Activated T-helper 17 cell treated with anti-CD3 and anti-CD28 coated beads, Interleukin-2, amount 50 U/mL, for 72 hours (primary cell): ENCODE results near the gene SAMD4A. TPM values are rescaled to one million over a fixed set of nuclear protein-coding genes. Genes with fewer than 3 reads are reported as not detected.

Source experiments
- ATAC-seq: fragments of 150-1000 bp; cut with Tn5 transposase; replicated peaks from 2 replicates; pipeline ENCODE4 v1.10.0; 2021; ENCODE audit warnings: mild to moderate bottlenecking, moderate library complexity
- H3K27ac Mint-ChIP-seq: one replicate; pipeline ENCODE4 v1.8.0; 2022; ENCODE audit warnings: mixed read lengths
- H3K27me3 Mint-ChIP-seq: one replicate; pipeline ENCODE4 v1.8.0; 2022; ENCODE audit warnings: mixed read lengths
- H3K36me3 Mint-ChIP-seq: one replicate; pipeline ENCODE4 v1.8.0; 2022; ENCODE audit warnings: low read depth, mild to moderate bottlenecking, mixed read lengths
- H3K4me1 Mint-ChIP-seq: one replicate; pipeline ENCODE4 v1.8.0; 2022; ENCODE audit warnings: mixed read lengths
- H3K4me3 Mint-ChIP-seq: one replicate; pipeline ENCODE4 v1.8.0; 2022; ENCODE audit warnings: mild to moderate bottlenecking, mixed read lengths
- H3K9me3 Mint-ChIP-seq: one replicate; pipeline ENCODE4 v1.8.0; 2022; ENCODE audit warnings: mixed read lengths
- total RNA-seq, 2 donors: library from RNA; stranded (reverse); gene quantifications; one replicate each; pipeline ENCODE4 v1.2.3, GENCODE V29; 2022

SAMD4A gene
- total RNA-seq, 2 donors from 2014 or later: 3.2 to 4.4 TPM

DNA sequence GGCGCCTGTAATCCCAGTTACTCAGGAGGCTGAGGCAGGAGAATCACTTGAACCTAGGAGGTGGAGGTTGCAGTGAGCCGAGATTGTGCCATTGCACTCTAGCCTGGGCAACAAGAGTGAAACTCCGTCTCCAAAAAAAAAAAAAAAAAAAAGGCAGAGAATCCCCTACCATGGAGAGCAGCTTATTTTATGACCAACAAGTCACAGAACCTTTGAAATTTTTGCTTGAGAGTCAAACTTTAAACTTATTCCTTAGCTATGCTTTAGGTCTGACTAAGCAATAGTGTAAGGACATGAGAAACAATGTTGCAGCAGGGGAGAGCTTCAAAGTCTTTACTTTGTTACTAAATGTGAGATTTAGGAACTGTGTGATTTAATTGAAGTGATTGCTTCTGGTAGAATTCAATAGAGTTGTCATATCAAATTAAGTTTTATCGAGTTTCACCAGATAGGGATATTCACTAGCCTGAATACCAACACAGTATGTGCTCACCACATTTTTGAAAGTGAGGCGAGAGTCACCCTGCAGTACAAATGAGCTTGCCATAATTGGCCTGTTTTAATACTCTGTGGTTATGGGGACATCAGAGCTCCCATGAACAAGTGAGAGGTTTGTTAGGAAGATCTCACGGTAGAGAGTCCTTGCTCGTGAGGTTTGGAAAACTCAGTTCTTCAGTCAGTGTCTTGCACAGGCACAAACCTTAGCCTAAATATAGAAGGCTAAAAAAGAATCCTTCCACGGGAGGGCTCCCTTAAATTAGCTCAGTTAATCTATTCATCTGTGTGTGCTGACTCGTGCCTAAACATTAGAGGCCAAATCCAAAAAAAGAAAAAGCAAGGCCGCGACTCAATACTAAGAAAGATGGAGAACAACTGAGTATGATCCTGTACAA is 108.6 kb downstream of the SAMD4A start:
- Mint-ChIP-seq H3K27me3 (peaks cover 3% of the 10 kb centered on the region), H3K4me3 (no peak overlapping the region), H3K4me1 (peaks cover 15% of the 10 kb centered on the region), H3K36me3 (no peaks in the 10 kb centered on the region), H3K9me3 (no peaks in the 10 kb centered on the region), H3K27ac (no peak overlapping the region)
- no peak for ATAC-seq

DNA sequence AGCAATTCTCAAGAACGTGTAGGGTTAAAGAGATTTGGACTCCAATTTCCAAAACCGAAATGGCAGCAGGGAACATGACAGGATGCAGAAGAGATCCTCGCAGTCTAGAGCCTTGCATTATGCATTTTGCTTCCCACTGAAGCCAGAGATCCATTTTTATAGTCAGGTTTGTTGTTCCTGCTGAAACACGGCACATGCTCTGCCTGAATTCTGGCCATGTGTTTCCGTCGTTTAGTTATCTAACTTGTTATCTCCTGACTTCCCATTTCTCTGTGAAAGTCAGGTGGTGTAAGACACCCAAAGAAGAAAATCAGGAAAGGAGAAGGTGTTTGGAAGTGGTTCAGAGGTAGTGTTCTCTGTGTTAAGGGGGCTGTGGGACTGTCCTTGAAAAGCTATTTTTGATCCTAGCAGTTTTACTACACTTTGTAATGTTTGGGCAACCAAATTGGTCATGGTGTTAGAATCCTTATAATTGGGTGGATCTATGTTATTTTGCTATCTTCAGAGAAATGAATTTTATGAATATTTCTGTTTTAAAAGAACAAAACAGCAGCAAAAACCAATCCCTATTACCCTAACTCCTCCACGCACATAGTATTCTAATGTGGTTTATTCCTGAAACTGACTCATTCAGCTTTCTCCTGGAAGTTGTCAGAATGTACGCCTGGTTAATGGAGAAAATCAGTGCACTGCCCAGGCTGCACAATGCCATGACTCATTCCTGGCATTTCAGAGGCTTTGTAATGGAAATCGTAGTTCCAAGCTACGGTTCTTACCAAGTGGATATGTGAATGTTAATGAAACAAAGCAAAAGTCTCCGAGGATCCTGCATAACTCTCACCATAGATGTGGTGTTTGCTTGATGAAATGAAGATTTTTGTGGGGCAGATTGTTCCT is 110.1 kb downstream of the SAMD4A start:
- ATAC-seq: peak; percentile 67
- Mint-ChIP-seq H3K27me3 (peaks cover 3% of the 10 kb centered on the region), H3K4me1 (peaks cover 5% of the 10 kb centered on the region), H3K27ac (no peak overlapping the region), H3K36me3 (no peaks in the 10 kb centered on the region), H3K4me3 (no peak overlapping the region), H3K9me3 (no peaks in the 10 kb centered on the region)

DNA sequence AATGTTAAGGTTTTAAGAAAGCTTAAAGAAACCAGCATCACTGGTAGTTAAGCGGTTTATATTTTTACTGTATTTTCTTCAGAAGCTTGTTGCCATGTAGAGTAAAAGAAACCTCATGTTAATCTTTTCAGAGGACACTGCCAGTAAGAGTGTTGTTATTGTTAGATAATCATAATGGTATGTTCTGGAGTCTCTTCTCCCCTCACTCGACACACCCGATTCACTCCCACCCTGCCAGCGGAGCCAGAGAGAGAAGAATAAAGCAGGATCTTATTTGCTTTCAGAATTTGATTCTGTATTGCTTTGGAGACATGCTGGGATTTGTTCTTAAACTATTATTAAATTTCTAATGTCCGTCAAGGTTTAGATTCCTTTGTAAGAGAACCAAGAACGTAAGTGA is 113.7 kb downstream of the SAMD4A start:
- Mint-ChIP-seq H3K36me3 (no peaks in the 10 kb centered on the region), H3K27me3 (no peaks in the 10 kb centered on the region), H3K9me3 (no peaks in the 10 kb centered on the region), H3K4me1 (no peaks in the 10 kb centered on the region), H3K4me3 (no peak overlapping the region), H3K27ac (no peak overlapping the region)
- ATAC-seq: no peak

DNA sequence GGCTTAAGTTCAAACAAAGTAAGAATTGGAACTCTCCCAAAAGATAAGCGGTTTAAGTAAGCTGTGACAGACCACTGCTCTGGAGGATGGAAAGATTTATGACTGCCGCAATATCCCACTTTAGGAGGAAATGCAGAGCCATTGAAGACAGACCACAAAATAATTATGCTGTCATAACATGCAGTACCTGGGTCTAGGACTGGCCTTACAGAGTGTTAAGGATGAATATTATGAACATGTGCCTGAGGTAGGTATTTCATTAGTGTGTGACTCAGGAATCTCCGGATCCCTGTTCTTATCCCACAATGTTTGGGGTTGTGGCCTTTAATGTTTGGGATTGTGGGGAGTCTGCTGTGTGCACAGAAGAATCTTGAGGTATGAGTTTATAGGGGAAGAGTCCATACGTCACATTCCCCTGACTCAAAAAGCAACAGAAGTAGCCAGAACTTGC is 114.9 kb downstream of the SAMD4A start:
- Mint-ChIP-seq H3K27me3 (peaks cover 5% of the 10 kb centered on the region), H3K4me1 (no peaks in the 10 kb centered on the region), H3K27ac (no peak overlapping the region)

DNA sequence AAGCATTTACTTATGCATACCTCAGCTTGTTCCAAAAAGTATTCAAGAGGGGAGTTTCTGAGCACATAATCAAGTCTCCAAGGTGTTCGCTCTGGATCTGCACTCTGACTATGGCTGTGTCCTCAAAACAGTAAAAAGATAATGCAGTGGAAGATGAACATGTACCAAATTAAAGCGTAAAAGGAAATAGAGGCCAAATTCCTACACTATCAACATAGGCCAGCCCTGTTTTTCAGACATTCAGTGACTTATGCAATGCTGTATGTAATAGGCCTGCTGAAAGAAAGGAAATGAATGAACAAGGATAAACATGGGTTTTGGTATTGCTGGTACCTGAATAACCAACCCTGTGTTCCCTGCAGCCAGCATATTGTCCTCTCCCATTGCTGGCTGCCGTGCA is 115.7 kb downstream of the SAMD4A start:
- H3K9me3 Mint-ChIP-seq: no peaks in the 10 kb centered on the region
- H3K27ac Mint-ChIP-seq: no peak overlapping the region
- H3K27me3 Mint-ChIP-seq: peaks cover 8% of the 10 kb centered on the region
- no peaks in the 10 kb centered on the region for H3K4me1 Mint-ChIP-seq
- ATAC-seq: no peak
- no peak overlapping the region for H3K4me3 Mint-ChIP-seq
- H3K36me3 Mint-ChIP-seq: no peaks in the 10 kb centered on the region

More for the DNA sequence above, 114.9 kb downstream of the SAMD4A start:
- H3K36me3 Mint-ChIP-seq: no peaks in the 10 kb centered on the region
- H3K9me3 Mint-ChIP-seq: no peaks in the 10 kb centered on the region
- ATAC-seq: no peak
- no peak overlapping the region for H3K4me3 Mint-ChIP-seq

DNA sequence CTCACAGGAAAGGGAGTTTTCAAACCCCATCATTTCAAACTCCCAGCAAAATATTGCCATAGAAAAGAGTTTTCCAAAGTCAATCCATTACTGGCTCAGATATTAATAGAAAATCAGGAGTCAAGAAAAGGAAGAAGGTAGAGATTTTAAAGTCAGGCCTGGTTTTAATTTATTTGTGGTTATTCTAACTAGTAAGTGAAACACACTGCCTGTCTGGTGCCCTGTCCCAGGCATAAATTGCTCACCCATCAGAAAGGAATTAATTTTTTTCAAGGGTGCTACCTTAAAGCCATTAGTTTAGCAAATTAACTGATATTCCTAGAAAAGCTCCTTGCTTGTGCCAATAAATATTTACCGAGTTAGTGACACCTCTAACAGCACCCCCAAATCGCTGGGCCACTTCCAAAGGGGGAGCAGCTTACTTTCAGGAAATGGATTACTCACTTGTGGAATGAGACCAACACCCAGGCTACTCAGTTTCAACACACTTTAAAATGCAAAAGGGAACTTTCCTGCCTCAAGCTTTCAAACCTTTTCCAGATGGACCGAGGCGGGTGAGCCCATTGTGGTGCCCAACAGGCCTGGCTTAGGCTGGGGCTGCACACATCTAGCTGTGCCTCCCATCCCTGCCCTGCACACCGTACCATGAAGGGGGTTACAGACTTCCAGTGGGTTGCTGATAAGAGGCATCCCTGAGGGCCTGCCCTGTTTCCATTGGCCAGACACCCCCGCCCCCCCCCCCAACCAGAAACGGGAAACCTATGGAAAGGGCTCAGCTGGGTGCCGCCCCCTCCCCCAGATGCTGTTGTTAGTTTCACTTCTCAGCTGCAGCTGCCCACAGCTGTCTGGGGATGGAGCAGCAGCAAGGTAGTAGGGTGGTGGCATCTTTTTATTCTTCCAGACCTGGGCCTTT is 117.2 kb downstream of the SAMD4A start:
- H3K27me3 Mint-ChIP-seq: peaks cover 8% of the 10 kb centered on the region
- no peak for ATAC-seq

DNA sequence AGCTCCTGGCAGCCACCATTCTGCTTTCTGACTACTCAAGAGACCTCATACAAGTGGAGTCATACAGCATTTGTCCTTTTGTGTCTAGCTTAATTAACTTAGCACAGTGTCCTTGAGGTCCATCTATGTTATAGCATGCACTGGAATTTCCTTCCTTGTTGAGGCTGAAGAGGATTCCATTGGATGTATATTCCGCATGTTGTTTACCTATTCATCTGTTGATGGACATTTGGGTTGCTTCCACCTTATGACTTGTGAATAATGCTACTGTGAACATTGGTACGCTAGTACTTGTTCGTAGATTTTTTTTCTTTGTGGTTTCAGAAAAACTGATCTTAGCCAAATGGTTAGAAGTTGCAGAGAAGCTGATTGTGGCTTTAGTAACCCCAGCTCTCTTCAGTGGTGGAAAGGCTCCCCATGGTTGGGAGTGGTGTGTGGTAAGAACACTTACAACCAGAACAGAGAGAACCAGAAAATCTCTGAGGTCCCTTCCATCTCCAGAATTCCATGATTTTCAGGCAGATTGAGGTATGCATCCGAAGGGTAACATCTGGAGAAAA is 118.4 kb downstream of the SAMD4A start:
- Mint-ChIP-seq H3K36me3 (no peaks in the 10 kb centered on the region), H3K4me1 (peaks cover 7% of the 10 kb centered on the region), H3K9me3 (no peaks in the 10 kb centered on the region), H3K4me3 (no peak overlapping the region), H3K27ac (no peak overlapping the region), H3K27me3 (peaks cover 8% of the 10 kb centered on the region)
- ATAC-seq: no peak

More for the DNA sequence above, 117.2 kb downstream of the SAMD4A start:
- no peaks in the 10 kb centered on the region for H3K36me3 Mint-ChIP-seq
- H3K27ac Mint-ChIP-seq: no peak overlapping the region
- H3K4me1 Mint-ChIP-seq: peaks cover 7% of the 10 kb centered on the region
- no peaks in the 10 kb centered on the region for H3K9me3 Mint-ChIP-seq
- no peak overlapping the region for H3K4me3 Mint-ChIP-seq

DNA sequence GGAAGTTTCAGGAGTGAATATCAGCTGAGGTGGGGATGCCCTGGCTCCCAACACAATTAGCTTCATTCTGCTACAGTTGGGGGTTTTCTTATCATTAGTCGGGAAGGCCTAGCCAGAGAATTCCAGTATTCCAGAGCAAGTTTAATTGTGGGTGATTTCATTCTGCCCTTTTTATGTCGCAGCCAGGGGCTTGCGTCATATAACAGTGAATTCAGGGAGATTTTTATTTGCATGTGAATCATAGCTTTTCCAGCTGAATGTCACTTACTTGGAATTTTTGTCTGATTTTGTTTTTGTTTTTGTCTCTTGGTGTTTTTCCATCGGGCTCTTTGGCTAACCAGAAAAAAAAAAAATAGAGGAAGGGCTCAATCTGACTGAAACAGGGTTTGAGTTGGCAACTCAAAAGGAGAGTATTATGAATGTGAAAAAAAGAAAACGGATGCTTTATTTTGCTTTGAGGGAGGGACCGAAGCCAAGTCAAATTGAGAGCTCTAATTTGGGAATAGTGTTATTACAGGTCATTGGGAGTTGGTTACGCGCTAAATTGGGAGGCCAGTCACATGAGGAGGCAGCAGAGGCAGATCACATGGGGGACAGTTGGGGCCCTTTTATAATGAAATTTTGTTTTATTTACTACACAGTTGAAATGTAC is 119.4 kb downstream of the SAMD4A start:
- Mint-ChIP-seq H3K27ac (no peak overlapping the region), H3K36me3 (no peaks in the 10 kb centered on the region), H3K9me3 (no peaks in the 10 kb centered on the region), H3K4me3 (no peak overlapping the region), H3K27me3 (peaks cover 8% of the 10 kb centered on the region), H3K4me1 (peaks cover 7% of the 10 kb centered on the region)
- ATAC-seq: no peak

DNA sequence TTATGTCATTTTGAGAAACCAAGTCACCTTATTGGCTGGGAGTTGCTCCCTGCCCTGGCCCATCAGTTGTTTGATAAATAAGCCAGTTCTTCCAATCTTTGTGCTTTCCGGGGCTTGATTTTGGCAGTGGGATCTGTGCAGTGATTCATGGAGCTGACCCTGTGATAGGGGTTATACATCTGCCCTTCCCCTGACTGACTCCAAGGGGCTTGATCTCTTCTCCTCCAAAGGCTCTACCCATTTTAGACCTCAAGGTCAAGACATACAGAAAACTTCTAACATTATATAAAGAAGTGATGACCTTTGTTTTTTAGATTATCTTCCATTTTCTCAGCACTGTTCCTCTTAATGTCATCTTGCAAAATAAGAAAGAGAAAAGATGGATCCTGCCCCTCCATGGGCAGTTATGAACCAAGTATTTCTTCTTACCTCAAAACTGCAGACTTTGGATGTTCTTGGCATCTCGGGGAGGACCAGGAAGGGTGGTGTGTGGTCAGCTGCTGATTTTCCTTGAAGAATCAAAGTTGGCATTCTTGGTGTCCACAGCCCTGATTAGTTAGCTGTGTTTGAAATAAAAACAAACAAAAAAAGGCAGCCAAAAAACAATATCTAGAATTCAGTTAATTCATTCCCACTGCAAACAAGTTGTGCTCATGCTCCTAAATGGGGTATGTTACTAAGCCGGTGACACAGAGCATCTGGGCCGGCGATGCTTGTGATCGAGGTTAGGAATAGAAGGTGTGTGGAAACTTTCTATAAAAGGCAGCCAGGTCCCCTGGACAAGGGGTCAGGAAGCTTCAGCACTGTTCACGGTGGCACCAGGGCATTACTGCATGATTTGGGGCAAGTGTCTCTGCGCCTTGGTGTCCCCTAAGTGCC is 120.2 kb downstream of the SAMD4A start:
- no peak overlapping the region for H3K27ac Mint-ChIP-seq
- no peaks in the 10 kb centered on the region for H3K36me3 Mint-ChIP-seq
- peaks cover 7% of the 10 kb centered on the region for H3K4me1 Mint-ChIP-seq
- ATAC-seq: no peak
- no peaks in the 10 kb centered on the region for H3K9me3 Mint-ChIP-seq
- peaks cover 8% of the 10 kb centered on the region for H3K27me3 Mint-ChIP-seq
- no peak overlapping the region for H3K4me3 Mint-ChIP-seq

DNA sequence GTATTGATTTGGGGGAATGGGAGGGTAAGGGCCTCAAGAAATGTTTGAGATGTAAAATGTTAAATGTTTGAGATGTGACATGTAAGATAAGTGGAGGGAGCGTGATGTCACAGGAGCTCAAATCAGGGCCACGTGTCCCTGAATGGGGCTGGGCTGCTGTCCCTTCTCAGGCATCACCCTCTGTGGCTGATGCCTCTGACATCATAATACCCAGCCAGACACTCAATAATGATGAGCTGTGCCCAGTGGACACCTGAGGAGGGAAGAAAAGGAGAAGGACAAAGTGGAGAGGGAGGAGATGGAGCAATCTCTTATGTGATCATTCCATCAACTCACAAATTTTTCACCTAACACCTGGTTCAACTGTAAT is 120.8 kb downstream of the SAMD4A start:
- Mint-ChIP-seq H3K4me1 (peaks cover 7% of the 10 kb centered on the region), H3K36me3 (no peaks in the 10 kb centered on the region), H3K9me3 (no peaks in the 10 kb centered on the region), H3K4me3 (no peak overlapping the region), H3K27ac (no peak overlapping the region), H3K27me3 (peaks cover 12% of the 10 kb centered on the region)
- no peak for ATAC-seq

DNA sequence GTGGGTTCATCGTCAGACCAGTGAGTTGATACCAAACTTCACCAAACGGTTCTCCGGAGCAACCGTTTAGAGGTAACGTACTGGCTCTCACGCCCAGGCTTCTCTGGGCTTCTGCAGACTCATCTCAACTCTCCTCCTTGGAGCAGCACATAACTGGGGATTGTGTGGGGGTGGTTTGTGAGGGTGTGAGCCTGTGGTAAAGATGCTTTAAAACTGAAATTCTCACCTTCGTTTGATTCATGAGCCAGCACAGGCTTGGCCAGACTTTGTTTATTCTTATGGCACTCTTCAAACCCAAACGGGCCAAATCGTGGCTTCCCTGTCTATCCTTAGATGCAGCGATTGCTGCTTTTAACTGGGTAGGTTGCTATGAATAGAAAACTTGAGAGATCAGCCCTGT is 121.3 kb downstream of the SAMD4A start:
- no peak overlapping the region for H3K4me3 Mint-ChIP-seq

DNA sequence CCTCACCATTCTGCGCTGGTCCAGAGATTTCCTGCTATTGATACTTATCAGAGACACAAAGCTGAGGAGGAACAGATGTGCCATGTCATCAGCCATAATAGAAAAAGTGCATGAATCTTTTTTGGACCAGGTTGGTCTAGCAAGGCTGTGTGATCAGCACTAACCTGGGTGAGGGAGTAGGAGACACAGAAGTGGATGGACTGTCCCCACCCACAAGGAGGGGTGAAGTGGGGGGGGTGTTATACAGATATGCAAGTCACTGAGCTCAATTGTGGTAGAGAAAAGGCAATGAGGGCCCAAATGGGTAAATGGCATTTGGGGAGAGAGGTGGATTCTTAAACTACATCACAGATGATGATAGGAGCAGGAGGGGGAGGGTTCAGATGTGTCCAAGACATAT is 123.0 kb downstream of the SAMD4A start:
- Mint-ChIP-seq H3K4me1 (peaks cover 7% of the 10 kb centered on the region), H3K9me3 (no peaks in the 10 kb centered on the region), H3K36me3 (no peaks in the 10 kb centered on the region), H3K27me3 (peaks cover 22% of the 10 kb centered on the region), H3K4me3 (no peak overlapping the region), H3K27ac (no peak overlapping the region)
- no peak for ATAC-seq

More for the DNA sequence above, 121.3 kb downstream of the SAMD4A start:
- peaks cover 12% of the 10 kb centered on the region for H3K27me3 Mint-ChIP-seq
- no peak overlapping the region for H3K27ac Mint-ChIP-seq
- H3K36me3 Mint-ChIP-seq: no peaks in the 10 kb centered on the region
- peak; percentile 78 for ATAC-seq
- H3K9me3 Mint-ChIP-seq: no peaks in the 10 kb centered on the region
- peaks cover 7% of the 10 kb centered on the region for H3K4me1 Mint-ChIP-seq

DNA sequence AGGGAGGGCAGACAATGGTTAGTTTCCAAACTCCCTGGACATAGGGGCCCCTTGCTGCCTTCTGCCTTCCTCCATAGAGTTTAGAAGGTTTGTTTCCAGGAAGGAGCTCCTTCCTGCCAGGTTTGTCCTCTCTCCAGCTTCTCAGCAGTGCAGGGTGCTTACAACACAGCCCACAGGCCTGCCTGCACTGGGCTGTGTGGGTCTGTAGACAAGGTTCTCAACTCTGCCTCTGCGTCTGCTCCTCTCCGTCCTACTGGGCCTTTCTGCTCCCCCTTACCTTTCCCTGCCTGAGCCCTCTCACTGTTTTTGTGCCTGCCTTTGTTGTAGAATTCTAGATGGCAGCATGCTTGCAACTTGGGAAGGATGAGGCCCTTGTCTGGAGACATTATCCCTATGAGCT is 124.0 kb downstream of the SAMD4A start:
- Mint-ChIP-seq H3K27me3 (peaks cover 22% of the 10 kb centered on the region), H3K4me3 (no peak overlapping the region), H3K9me3 (no peaks in the 10 kb centered on the region), H3K27ac (no peak overlapping the region), H3K36me3 (no peaks in the 10 kb centered on the region), H3K4me1 (peaks cover 7% of the 10 kb centered on the region)
- ATAC-seq: no peak
